ENCODE results near the gene SUSD4.

The SUSD4 gene

GRCh38 chr1:223363856-223364684 is at the start of gene SUSD4:
Gene SUSD4 (minus strand): TSS chr1:223364176. CDS start chr1:223363425, 751 bp downstream.
- Histone ChIP-seq H3K4me2 (peak within 1 kb of the TSS; percentile 90 to 100 (median 99)), H3K36me3 (no peaks in the 10 kb centered on the region), H3K27ac (peak within 1 kb of the TSS in 3 of 11 experiments; percentile 16 to 42 (median 35); a peak in 6 of 22 replicates), H3K9me3 (replicated peaks in 1 of 11) (no peaks in the 10 kb centered on the region), H4K20me1 (peaks cover 0 to 13% (median 0%) of the 10 kb centered on the region in 11 experiments; a peak in 3 of 22 replicates), H3K4me1 (peaks cover 4 to 21% (median 16%) of the 10 kb centered on the region in 10 experiments; a peak in 16 of 20 replicates), H3K9ac (peak within 1 kb of the TSS; percentile 24 to 76 (median 59); a peak in 19 of 22 replicates), H3K27me3 (peaks cover 22 to 50% (median 25%) of the 10 kb centered on the region in 11 experiments), H3K4me3 (peak within 1 kb of the TSS; percentile 65 to 77 (median 70))
- TF ChIP-seq Cebpa-rat (IDR thresholded peaks at IDR 0.05): no peak

GRCh38 chr1:223413216-223413615 is 49.2 kb upstream of the SUSD4 start:
- Histone ChIP-seq H3K4me2 (no peak overlapping the region), H3K9ac (no peak overlapping the region)
- TF ChIP-seq Cebpa-rat (IDR thresholded peaks at IDR 0.05): no peak

GRCh38 chr1:223411710-223412109 is 47.7 kb upstream of the SUSD4 start:
- 0 out of 22 replicates have a peak overlapping the region, but pooled peaks of 1 of the 11 experiments have one; percentile 40 for H3K4me2 ChIP-seq
- H3K4me3 ChIP-seq: no peak overlapping the region
- H3K36me3 ChIP-seq: no peaks in the 10 kb centered on the region
- H3K9me3 ChIP-seq (replicated peaks in 1 of 11): no peaks in the 10 kb centered on the region
- H3K27ac ChIP-seq: no peak overlapping the region
- no peaks in the 10 kb centered on the region for H4K20me1 ChIP-seq
- no peaks in the 10 kb centered on the region for H3K27me3 ChIP-seq
- no peak for TF ChIP-seq Cebpa-rat (IDR thresholded peaks at IDR 0.05)
- no peak overlapping the region for H3K9ac ChIP-seq
- H3K4me1 ChIP-seq: peaks cover 0 to 10% (median 0%) of the 10 kb centered on the region in 10 experiments; a peak in 2 of 20 replicates

More at GRCh38 chr1:223413216-223413615, 49.2 kb upstream of the SUSD4 start:
- H3K9me3 ChIP-seq (replicated peaks in 1 of 11): no peaks in the 10 kb centered on the region
- H4K20me1 ChIP-seq: no peaks in the 10 kb centered on the region
- no peak overlapping the region for H3K4me3 ChIP-seq
- H3K4me1 ChIP-seq: peaks cover 0 to 10% (median 0%) of the 10 kb centered on the region in 10 experiments; a peak in 2 of 20 replicates
- no peak overlapping the region for H3K27ac ChIP-seq
- no peaks in the 10 kb centered on the region for H3K36me3 ChIP-seq
- H3K27me3 ChIP-seq: no peaks in the 10 kb centered on the region

GRCh38 chr1:223411309-223411708 is 47.3 kb upstream of the SUSD4 start:
- peaks cover 0 to 10% (median 0%) of the 10 kb centered on the region in 10 experiments; a peak in 2 of 20 replicates for H3K4me1 ChIP-seq
- H3K27ac ChIP-seq: no peak overlapping the region
- H3K4me3 ChIP-seq: no peak overlapping the region
- H3K9ac ChIP-seq: no peak overlapping the region
- no peaks in the 10 kb centered on the region for H3K9me3 ChIP-seq (replicated peaks in 1 of 11)
- H3K27me3 ChIP-seq: no peaks in the 10 kb centered on the region
- no peaks in the 10 kb centered on the region for H4K20me1 ChIP-seq
- H3K4me2 ChIP-seq: peak overlapping the region in 1 of 11 experiments; percentile 40; a peak in 2 of 22 replicates
- no peak for TF ChIP-seq Cebpa-rat (IDR thresholded peaks at IDR 0.05)
- no peaks in the 10 kb centered on the region for H3K36me3 ChIP-seq

GRCh38 chr1:223410036-223410435 is 46.1 kb upstream of the SUSD4 start:
- Histone ChIP-seq H3K9me3 (replicated peaks in 1 of 11) (peaks cover 0 to 3% (median 0%) of the 10 kb centered on the region in 11 experiments; a peak in 1 of 22 replicates), H3K9ac (no peak overlapping the region), H3K4me3 (no peak overlapping the region), H3K27ac (no peak overlapping the region), H3K4me1 (peaks cover 0 to 10% (median 0%) of the 10 kb centered on the region in 10 experiments; a peak in 2 of 20 replicates), H3K36me3 (no peaks in the 10 kb centered on the region), H4K20me1 (no peaks in the 10 kb centered on the region), H3K27me3 (no peaks in the 10 kb centered on the region), H3K4me2 (no peak overlapping the region)
- no peak for TF ChIP-seq Cebpa-rat (IDR thresholded peaks at IDR 0.05)

GRCh38 chr1:223405507-223405906 is 41.5 kb upstream of the SUSD4 start:
- Histone ChIP-seq H4K20me1 (no peaks in the 10 kb centered on the region), H3K9ac (no peak overlapping the region), H3K36me3 (no peaks in the 10 kb centered on the region), H3K4me3 (no peak overlapping the region), H3K27ac (no peak overlapping the region), H3K4me2 (no peak overlapping the region), H3K4me1 (peaks cover 0 to 12% (median 0%) of the 10 kb centered on the region in 10 experiments; a peak in 5 of 20 replicates), H3K27me3 (no peaks in the 10 kb centered on the region), H3K9me3 (replicated peaks in 1 of 11) (peaks cover 0 to 10% (median 0%) of the 10 kb centered on the region in 11 experiments; a peak in 4 of 22 replicates)
- no peak for TF ChIP-seq Cebpa-rat (IDR thresholded peaks at IDR 0.05)

GRCh38 chr1:223403184-223403815 is 39.3 kb upstream of the SUSD4 start:
- Histone ChIP-seq H3K9ac (no peak overlapping the region), H3K4me3 (no peak overlapping the region), H4K20me1 (no peaks in the 10 kb centered on the region), H3K4me1 (peaks cover 0 to 12% (median 0%) of the 10 kb centered on the region in 10 experiments; a peak in 5 of 20 replicates), H3K9me3 (replicated peaks in 1 of 11) (peaks cover 0 to 10% (median 0%) of the 10 kb centered on the region in 11 experiments; a peak in 4 of 22 replicates), H3K27ac (no peak overlapping the region), H3K36me3 (no peaks in the 10 kb centered on the region), H3K27me3 (no peaks in the 10 kb centered on the region), H3K4me2 (no peak overlapping the region; a peak in 1 of 22 replicates)
- TF ChIP-seq Cebpa-rat (IDR thresholded peaks at IDR 0.05): no peak

GRCh38 chr1:223402790-223403142 is 38.8 kb upstream of the SUSD4 start:
- H3K36me3 ChIP-seq: no peaks in the 10 kb centered on the region
- H3K27ac ChIP-seq: no peak overlapping the region
- no peaks in the 10 kb centered on the region for H4K20me1 ChIP-seq
- peaks cover 0 to 10% (median 0%) of the 10 kb centered on the region in 11 experiments; a peak in 4 of 22 replicates for H3K9me3 ChIP-seq (replicated peaks in 1 of 11)
- peaks cover 0 to 12% (median 0%) of the 10 kb centered on the region in 10 experiments; a peak in 5 of 20 replicates for H3K4me1 ChIP-seq
- H3K4me3 ChIP-seq: no peak overlapping the region
- H3K9ac ChIP-seq: no peak overlapping the region
- H3K27me3 ChIP-seq: no peaks in the 10 kb centered on the region
- peak overlapping the region in 1 of 11 experiments; percentile 1; a peak in 1 of 22 replicates for H3K4me2 ChIP-seq
- TF ChIP-seq Cebpa-rat (IDR thresholded peaks at IDR 0.05): no peak
